ENCODE data around the gene HS1BP3. TPM values are rescaled to one million over a fixed set of nuclear protein-coding genes. Genes with fewer than 3 reads are reported as not detected.

The HS1BP3 gene
- total and polyA plus RNA-seq, 2 of the 13 experiments (the other 11 are each of a cell fraction or from before 2014, with no cell fraction given), result 15.2 to 22.0 TPM

- TF ChIP-seq ZNF407 (CRISPR knock-in tag; IDR thresholded peaks at IDR 0.05; ENCODE audit: not compliant biosample characterization), result peak; percentile 79
- 0 out of 2 replicates have a peak, but pooled peaks have one; percentile 57 for TF ChIP-seq GMEB2 (CRISPR knock-in tag; IDR thresholded peaks at IDR 0.05; ENCODE audit: low read depth)
- TF ChIP-seq MBNL3 (CRISPR knock-in tag; conservative IDR thresholded peaks at IDR 0.05), result no peak
- no peak for TF ChIP-seq GABPA (IDR thresholded peaks at IDR 0.05; ENCODE audit: low read depth, low read length)
- TF ChIP-seq GABPA (CRISPR knock-in tag; IDR thresholded peaks at IDR 0.05; ENCODE audit: low read depth), result no peak
- TF ChIP-seq GRHL1 (CRISPR knock-in tag; conservative IDR thresholded peaks at IDR 0.05), result no peak
- no peak for TF ChIP-seq ZNF296 (CRISPR knock-in tag; conservative IDR thresholded peaks at IDR 0.05)
- 0 out of 2 replicates have a peak, but pooled peaks have one; percentile 37 for TF ChIP-seq EED (CRISPR knock-in tag; IDR thresholded peaks at IDR 0.05)
- no peak; the same call in 1 of the 2 replicates for TF ChIP-seq ZFP1 (CRISPR knock-in tag; IDR thresholded peaks at IDR 0.05)
- TF ChIP-seq HNRNPH1 (optimal IDR thresholded peaks at IDR 0.05; ENCODE audit: low read depth, low read length), result no peak
- no peak for TF ChIP-seq NFE2L1 (CRISPR knock-in tag; IDR thresholded peaks at IDR 0.05; ENCODE audit: borderline replicate concordance)
- TF ChIP-seq RCOR2 (CRISPR knock-in tag; IDR thresholded peaks at IDR 0.05), result no peak
- TF ChIP-seq THYN1 (CRISPR knock-in tag; IDR thresholded peaks at IDR 0.05; ENCODE audit: borderline replicate concordance, low read depth), result no peak
- TF ChIP-seq ISX (CRISPR knock-in tag; conservative IDR thresholded peaks at IDR 0.05), result no peak
- peak; percentile 68; the same call in 1 of the 2 replicates for TF ChIP-seq AHR (CRISPR knock-in tag; IDR thresholded peaks at IDR 0.05)
- TF ChIP-seq ZNF530 (CRISPR knock-in tag; IDR thresholded peaks at IDR 0.05; ENCODE audit: low read depth), result no peak
- no peak for TF ChIP-seq GPBP1L1 (CRISPR knock-in tag; IDR thresholded peaks at IDR 0.05)
Measured at GRCh38 chr2:20650877-20651730, at the start of gene HS1BP3 (continued).

All from HepG2 (cell line).